Astrocyte of the cerebellum (primary cell): ENCODE results near the gene TNS3.

Experiments
- DNase-seq: peaks from one replicate; pipeline ENCODE4 v3.0.0-alpha.2; 2011; ENCODE audit warnings: low read depth
- H3K4me3 ChIP-seq: 2 replicates; pipeline ENCODE4 v1.5.1; 2011; ENCODE audit warnings: mild to moderate bottlenecking, low read depth, low read length, moderate library complexity
- in situ Hi-C: cut with HindIII; loops from 2 replicates; pipeline ENCODE4 v1.10.0; 2017; ENCODE audit warnings: low sequenced_read_pairs
- TF ChIP-seq, protein P1 (sequence below): IDR thresholded peaks from 2 replicates; pipeline ENCODE4 v1.5.1; 2012; ENCODE audit warnings: low read length, low read depth, moderate library complexity, mild to moderate bottlenecking; ENCODE audit errors: missing control alignments

The TNS3 gene

DNA sequence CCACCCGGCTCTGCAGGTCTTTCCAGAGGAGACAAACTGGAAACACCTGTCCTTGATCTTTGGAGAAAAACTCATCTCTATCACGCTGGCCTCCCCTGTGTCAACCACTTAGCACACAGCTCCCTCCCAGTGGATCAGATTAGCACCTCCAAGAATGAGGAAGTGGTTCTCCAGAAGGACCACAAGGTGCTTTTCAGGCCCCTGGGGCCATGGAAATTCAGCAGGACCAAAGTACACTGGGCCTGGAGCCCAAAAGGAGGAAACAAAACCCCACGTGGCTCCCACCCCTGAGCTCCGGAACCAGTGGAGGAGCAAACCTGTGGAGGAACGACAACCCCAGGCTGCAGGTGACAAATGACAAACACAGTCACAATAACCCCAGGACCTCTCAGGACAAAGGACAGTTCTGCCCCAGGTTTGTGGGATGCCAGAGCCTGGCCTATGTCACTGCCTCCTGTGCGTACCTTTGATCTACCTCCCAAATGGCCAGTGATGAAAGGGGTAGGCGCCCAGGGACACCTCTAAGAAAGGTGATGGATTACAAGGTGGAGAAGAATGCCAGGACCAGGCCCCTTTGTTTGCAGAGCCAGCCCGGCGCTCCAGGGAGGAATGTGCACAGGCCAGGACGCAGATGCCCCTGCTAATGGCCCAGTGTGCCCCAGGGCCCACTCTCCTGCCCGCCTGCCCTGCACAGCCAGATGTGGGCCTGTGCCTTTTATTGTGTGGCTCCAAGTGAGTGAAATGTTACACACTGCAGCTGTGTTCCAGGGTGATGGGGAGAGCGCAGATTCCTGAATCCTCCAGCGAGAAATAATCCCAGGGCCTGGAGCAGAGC is 5.7 kb downstream of the TNS3 start:
- no peak for DNase-seq
- TF ChIP-seq, protein P1, sequence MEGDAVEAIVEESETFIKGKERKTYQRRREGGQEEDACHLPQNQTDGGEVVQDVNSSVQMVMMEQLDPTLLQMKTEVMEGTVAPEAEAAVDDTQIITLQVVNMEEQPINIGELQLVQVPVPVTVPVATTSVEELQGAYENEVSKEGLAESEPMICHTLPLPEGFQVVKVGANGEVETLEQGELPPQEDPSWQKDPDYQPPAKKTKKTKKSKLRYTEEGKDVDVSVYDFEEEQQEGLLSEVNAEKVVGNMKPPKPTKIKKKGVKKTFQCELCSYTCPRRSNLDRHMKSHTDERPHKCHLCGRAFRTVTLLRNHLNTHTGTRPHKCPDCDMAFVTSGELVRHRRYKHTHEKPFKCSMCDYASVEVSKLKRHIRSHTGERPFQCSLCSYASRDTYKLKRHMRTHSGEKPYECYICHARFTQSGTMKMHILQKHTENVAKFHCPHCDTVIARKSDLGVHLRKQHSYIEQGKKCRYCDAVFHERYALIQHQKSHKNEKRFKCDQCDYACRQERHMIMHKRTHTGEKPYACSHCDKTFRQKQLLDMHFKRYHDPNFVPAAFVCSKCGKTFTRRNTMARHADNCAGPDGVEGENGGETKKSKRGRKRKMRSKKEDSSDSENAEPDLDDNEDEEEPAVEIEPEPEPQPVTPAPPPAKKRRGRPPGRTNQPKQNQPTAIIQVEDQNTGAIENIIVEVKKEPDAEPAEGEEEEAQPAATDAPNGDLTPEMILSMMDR, result no peak
- in situ Hi-C loops, result no loop called here
- no peak overlapping the region for H3K4me3 ChIP-seq

- no peak for DNase-seq
- in situ Hi-C loops, result no loop called here
- TF ChIP-seq, protein P1, result no peak
- H3K4me3 ChIP-seq, result no peak overlapping the region
Observed at GRCh38 chr7:47574482-47575329, 7.2 kb downstream of the TNS3 start.

DNA sequence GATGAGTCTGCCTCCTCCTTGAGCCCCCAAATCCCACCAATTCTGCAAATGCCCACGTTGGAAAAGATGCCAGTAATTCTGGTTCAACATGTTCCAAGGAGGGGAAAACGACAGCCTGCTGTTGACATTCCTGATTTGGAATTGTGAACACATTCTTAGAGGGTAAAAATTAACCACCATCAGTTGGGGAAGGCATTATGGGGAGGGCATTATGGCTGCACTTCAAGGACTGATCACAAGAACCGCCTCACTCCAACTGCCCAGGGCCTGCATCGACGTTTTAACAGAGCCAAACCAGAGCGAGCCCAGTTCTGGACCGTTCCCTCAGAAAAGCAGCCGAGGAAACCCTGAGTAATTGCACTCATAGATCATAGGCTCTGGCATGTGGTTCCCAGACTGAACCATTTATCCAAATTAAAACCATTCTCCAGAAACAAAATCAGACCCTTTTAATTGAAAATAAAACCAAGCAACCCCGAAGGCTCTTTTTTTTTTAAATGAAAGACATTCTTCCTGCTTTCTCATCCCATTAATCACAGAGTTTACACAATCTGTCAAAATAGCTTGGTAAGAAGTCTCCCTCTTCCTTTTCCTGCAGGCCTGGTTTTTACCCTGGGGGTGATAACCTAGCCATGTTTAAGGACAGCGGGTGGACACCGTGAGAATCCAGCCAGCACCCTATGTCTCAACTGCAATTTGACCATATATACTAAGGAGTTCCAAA is 8.0 kb downstream of the TNS3 start:
- peak; percentile 71 for DNase-seq
- in situ Hi-C loops, result no loop called here
- H3K4me3 ChIP-seq, result no peak overlapping the region
- TF ChIP-seq, protein P1, result no peak

DNA sequence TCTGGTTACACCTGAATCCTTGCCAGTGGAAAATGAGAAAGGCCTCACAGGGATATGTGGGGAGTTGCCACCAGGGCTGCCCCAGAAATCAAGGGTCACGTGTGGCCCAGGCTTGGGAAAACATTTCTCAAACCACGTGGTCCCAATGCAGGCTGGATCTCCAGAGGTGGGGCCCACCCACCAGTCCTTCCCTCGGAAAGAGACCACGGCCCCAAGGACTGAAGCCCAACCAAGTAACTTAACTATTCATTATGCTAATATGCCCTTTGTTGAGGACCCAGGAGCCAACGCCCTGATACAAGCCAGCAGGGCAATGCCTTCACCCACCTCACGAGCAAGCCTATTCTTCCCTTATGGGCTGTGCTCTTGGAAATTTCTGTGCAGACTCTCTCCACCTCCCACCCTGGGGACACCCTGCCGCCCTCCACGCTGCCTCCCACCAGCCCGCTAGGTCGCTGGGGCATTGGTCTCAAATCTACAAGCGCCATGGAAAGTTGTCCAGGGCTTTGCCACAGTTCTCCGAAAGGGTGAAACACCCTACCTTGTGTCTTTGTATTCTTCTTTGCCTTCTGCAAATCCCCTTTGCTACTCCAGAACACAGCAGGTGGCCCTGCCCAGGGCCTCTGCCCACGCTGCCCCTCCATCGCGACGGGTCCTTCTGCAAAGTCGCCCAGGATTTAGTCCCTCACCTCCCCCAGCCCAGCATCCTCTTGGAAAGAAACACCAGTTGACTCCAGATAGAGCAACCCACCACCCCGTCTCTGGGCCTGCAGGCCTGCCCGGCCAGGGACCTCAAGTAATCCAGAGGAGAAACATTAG is 8.8 kb downstream of the TNS3 start:
- no peak for DNase-seq
- in situ Hi-C loops, result no loop called here
- TF ChIP-seq, protein P1, result no peak
- H3K4me3 ChIP-seq, result no peak overlapping the region

- in situ Hi-C loops, result no loop called here
- no peak for DNase-seq
- no peak overlapping the region for H3K4me3 ChIP-seq
- TF ChIP-seq, protein P1, result no peak
Observed at GRCh38 chr7:47572094-47572445, 9.8 kb downstream of the TNS3 start.
